Mucosa of descending colon (tissue), 3 donors: ENCODE measurements around the gene GABRA5. TPM values are rescaled to one million over a fixed set of nuclear protein-coding genes. Genes with fewer than 3 reads are reported as not detected.

Experiments used
- ATAC-seq: fragments of 200-7000 bp; cut with Tn5 transposase; one replicate; pipeline ENCODE4 v1.9.1; 2020; ENCODE audit warnings: mild to moderate bottlenecking, moderate library complexity
- DNase-seq, 3 donors: peaks; one replicate each; pipeline ENCODE4 v3.0.0-alpha.2; 2020
- H3K36me3 ChIP-seq: fragments of 200-600 bp; one replicate; pipeline ENCODE4 v1.8.0; 2021; ENCODE audit warnings: low read depth, mild to moderate bottlenecking
- H3K4me1 ChIP-seq: fragments of 200-600 bp; one replicate; pipeline ENCODE4 v1.8.0; 2021; ENCODE audit warnings: low read depth, mild to moderate bottlenecking
- H3K4me3 ChIP-seq: fragments of 200-600 bp; one replicate; pipeline ENCODE4 v1.8.0; 2021; ENCODE audit warnings: mild to moderate bottlenecking
- H3K9me3 ChIP-seq: fragments of 200-600 bp; one replicate; pipeline ENCODE4 v1.8.0; 2021; ENCODE audit warnings: mild to moderate bottlenecking
- CTCF ChIP-seq: fragments of 200-600 bp; IDR thresholded peaks from one replicate; pipeline ENCODE4 v1.8.0; 2022; ENCODE audit warnings: antibody characterized with exemption, mild to moderate bottlenecking
- intact Hi-C, 2 donors: fragments of 100-400 bp; cut with DNase I in 1 of 2; cut with micrococcal nuclease in 1 of 2; formaldehyde crosslinking; loops; one replicate each; pipeline versions ENCODE4 v1.11.0 to v1.11.1; 2022; cut with DNase I, micrococcal nuclease
- total RNA-seq, 3 donors: library from RNA; stranded (reverse); fragmentation: NEBNext Ultra II Directional in 2 of 3; extraction: Animal tissue kit (Norgen Biotek cat#: 25700) in 2 of 3; gene quantifications; one replicate each; pipeline versions ENCODE4 v1.2.1 to v1.2.4, GENCODE V29; 2021 to 2023
- donor health status: DM: no; HTN: no; CAD: no; lungs with moderate emphysema.
- donor health status: DM: no; HTN: no; CAD: no.
- donor health status: DM: no; HTN: yes; CAD: no.

GABRA5 gene
- total RNA-seq, 3 donors from 2014 or later, result not detected

GRCh38 chr15:26901041-26901440, 34.2 kb downstream of the GABRA5 start:
- no peaks in the 10 kb centered on the region for H3K4me1 ChIP-seq
- no peaks in the 10 kb centered on the region for H3K36me3 ChIP-seq
- no peak for TF ChIP-seq CTCF
- no peak overlapping the region for H3K4me3 ChIP-seq
- no peak for DNase-seq
- ATAC-seq, result no peak
- peaks cover 51% of the 10 kb centered on the region for H3K9me3 ChIP-seq
- intact Hi-C loops, result no loop called here

DNA sequence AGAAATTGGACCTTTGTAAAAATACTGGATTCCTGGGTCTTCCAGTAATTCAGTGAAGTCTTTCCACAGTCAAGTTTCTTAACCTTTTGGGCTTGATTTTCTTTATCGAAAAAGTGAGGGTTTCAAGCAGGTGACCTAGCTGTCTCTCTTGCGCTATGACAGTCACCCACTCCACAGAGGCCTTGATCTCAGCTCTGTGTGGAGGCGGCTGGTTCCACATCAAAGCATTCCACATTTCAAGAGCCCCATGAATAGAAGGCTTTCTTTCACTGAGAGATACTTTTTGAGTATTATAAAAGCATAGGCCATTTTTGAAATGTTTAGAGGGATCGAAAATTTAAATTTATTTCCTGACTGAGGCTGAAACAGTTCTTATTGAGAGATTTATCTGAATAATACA, 43.9 kb downstream of the GABRA5 start:
- DNase-seq (no peak), ATAC-seq (no peak)
- intact Hi-C loops, result no loop called here
- no peak for TF ChIP-seq CTCF
- Histone ChIP-seq H3K4me3 (no peak overlapping the region), H3K9me3 (peaks cover 57% of the 10 kb centered on the region), H3K4me1 (no peaks in the 10 kb centered on the region), H3K36me3 (no peaks in the 10 kb centered on the region)

- intact Hi-C loops, result no loop called here
- Histone ChIP-seq H3K4me3 (no peak overlapping the region), H3K9me3 (peaks cover 48% of the 10 kb centered on the region), H3K4me1 (no peaks in the 10 kb centered on the region), H3K36me3 (no peaks in the 10 kb centered on the region)
- ATAC-seq, result no peak
- no peak for DNase-seq
- TF ChIP-seq CTCF, result no peak
Observed at GRCh38 chr15:26921433-26921832, 54.6 kb downstream of the GABRA5 start.

DNA sequence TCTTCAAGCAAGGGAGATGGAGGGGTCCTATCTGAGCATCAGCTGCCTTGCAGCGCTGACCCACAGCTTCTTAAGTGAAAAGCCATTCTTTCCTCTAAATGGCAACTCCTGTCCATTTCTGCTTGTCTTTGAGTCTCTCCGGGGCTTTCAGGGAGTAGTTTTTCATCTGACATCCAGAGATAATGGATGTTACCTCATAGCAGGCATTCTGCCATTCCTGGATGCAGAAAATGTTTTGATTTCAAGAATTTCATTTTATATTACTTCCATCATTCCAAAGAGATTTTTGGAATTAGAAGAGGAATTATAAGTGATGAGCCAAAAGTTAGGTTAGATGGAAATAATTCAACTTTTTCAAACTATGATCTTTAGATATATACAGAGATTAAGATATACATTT, 59.2 kb downstream of the GABRA5 start:
- no peak for ATAC-seq

DNA sequence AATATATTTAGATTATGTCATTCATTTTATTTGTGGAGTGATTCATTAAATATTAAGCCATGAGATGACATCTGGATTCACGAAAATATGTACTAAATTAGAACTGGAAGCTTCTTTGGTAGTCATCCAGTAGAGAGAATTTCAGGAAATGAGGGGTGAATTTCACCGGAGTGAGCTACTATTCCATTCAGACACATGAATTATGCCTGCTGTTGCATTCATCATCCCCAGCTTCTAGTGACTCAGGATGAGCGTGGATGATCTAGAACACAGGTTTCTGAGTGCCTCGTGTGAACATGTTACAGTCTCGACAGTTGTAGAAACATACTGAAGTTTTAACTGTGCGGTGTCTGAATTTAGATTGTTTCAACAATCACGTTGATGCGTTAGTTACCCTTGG, 61.2 kb downstream of the GABRA5 start:
- ATAC-seq (no peak), DNase-seq (no peak)
- peaks cover 47% of the 10 kb centered on the region for H3K9me3 ChIP-seq
- H3K36me3 ChIP-seq, result no peaks in the 10 kb centered on the region
- no peaks in the 10 kb centered on the region for H3K4me1 ChIP-seq
- no peak overlapping the region for H3K4me3 ChIP-seq
- no peak for TF ChIP-seq CTCF
- intact Hi-C loops, result no loop called here

More for the DNA sequence above, 59.2 kb downstream of the GABRA5 start:
- TF ChIP-seq CTCF, result no peak
- H3K4me3 ChIP-seq, result no peak overlapping the region
- DNase-seq, result no peak
- H3K36me3 ChIP-seq, result no peaks in the 10 kb centered on the region
- intact Hi-C loops, result no loop called here
- H3K4me1 ChIP-seq, result no peaks in the 10 kb centered on the region
- H3K9me3 ChIP-seq, result peaks cover 40% of the 10 kb centered on the region

- no peak for ATAC-seq
- intact Hi-C loops, result no loop called here
- no peak for DNase-seq
- Histone ChIP-seq H3K9me3 (peaks cover 45% of the 10 kb centered on the region), H3K36me3 (no peaks in the 10 kb centered on the region), H3K4me3 (no peak overlapping the region), H3K4me1 (no peaks in the 10 kb centered on the region)
- TF ChIP-seq CTCF, result no peak
Observed at GRCh38 chr15:26929588-26929987, 62.7 kb downstream of the GABRA5 start.
